ENCODE data around the gene ZBTB7C.
A peak's percentile ranks its signal among the peaks of the same experiment; 100 is the strongest.

The ZBTB7C gene

GRCh38 chr18:48326901-48327675 is 82.1 kb downstream of the ZBTB7C start:
- DNase-seq, result no peak

DNA sequence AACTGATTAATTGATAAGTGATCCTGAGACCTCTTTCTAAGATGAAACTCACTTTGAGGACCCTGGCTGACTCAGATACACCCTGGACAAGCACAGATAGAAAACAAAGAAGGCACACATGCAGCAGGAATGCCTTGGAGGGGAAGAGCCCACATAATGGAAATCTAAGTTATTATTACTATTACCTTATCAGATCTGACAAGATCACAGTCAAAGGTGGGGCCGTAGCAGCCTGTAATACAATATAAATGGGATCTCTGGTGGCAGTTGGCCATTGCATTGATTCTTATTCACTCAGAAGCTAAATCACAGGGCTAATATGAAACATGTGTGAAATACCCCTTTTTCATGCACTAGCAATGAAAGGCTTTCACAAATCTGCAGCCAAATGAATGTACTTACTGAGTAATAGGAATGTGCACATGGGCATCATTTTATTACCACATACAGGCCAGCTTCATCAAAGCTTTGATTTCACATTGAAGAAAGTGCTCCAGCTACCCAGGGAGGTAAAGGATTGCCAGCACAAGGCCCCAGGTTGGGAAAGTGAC is 84.0 kb downstream of the ZBTB7C start:
- no peak for DNase-seq

- no peak for DNase-seq
Measured at GRCh38 chr18:48324651-48325050, 84.5 kb downstream of the ZBTB7C start.

GRCh38 chr18:48323151-48323550 is 86.0 kb downstream of the ZBTB7C start:
- no peak for DNase-seq

DNA sequence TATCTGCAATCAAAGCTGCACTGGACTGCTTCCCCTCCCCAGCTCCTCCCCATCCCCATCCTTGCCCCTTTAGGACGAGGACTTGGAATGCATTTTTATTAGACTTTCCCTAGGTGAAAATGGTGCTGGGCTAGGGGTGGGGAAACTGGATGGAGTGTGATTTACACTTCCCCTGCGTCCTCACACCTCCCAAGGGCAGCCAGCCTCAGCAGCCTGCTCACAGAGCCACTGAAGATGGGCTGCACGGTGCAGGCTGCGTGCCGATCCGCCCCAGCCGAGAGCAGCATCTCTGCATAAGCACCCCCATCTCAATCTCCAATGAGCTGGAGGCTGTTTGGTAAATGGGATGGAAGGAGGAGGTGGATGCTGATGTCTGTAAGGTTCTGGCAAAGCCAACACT is 87.6 kb downstream of the ZBTB7C start:
- no peak for DNase-seq

- DNase-seq, result no peak
Measured at GRCh38 chr18:48321121-48321520, 88.1 kb downstream of the ZBTB7C start.

- DNase-seq, result no peak
Measured at GRCh38 chr18:48320639-48320945, 88.6 kb downstream of the ZBTB7C start.

DNA sequence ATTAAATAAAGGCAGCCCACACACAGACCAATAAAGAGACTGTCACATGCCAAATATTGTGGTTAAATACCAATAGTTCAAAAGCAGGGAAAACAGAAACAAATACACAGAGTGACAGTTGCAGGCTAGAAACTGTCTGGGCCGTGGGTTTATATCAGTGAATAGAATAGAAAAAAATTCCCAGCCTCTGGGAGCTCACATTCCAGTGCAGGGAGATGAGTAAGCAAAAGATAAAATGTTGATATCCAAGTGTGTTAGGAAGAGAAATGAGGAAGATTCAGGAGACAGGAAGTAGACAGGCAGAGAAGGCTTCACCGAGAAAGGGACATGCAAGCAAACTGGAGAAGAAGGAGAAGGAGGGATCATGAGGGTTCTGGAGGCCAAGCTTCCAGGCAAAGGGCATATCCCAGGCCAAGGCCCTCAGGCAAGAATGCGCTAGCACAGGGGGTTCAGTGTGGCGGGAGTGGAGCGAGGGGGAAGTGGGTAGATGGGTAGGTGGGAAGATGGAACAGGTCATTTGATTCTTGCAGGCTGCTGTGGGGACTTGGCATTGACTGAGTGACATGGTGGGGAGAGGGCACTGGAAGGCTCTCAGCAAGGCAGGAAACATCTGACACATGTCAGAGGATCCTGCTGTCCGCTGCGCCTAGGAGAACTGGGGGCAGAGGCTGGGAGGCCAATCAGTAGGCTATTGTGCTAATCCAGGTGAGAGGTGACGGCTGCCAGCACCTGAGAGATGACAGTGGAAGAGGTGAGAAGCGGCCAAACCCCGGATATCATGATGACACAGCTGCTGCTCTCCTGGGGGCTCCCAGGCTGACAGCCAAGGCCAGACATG is 89.2 kb downstream of the ZBTB7C start:
- DNase-seq, result no peak

- no peak for DNase-seq
Measured at GRCh38 chr18:48318436-48318835, 90.7 kb downstream of the ZBTB7C start.

GRCh38 chr18:48317781-48318381 is 91.3 kb downstream of the ZBTB7C start:
- no peak for DNase-seq

- no peak for DNase-seq
Measured at GRCh38 chr18:48316177-48316576, 93.0 kb downstream of the ZBTB7C start.

- DNase-seq, result no peak
Measured at GRCh38 chr18:48314690-48315089, 94.5 kb downstream of the ZBTB7C start.

DNA sequence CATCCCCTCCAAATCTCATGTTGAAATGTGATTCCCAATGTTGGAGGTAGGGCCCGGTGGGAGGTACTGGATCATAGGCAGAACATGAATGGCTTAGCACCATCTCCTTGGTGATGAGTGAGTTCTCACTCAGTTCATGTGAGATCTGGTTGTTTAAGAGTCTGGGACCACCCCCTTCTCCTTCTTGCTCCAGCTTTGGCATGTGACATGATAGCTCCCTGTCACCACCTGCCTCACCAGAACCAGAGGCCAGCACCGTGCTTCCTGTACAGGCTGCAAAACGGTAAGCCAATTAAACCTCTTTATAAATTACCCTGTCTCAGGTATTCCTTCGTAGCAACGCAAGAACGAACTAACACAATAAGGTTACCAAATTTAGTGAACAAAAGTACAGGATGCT is 95.4 kb downstream of the ZBTB7C start:
- no peak for DNase-seq

GRCh38 chr18:48312066-48312465 is 97.1 kb downstream of the ZBTB7C start:
- DNase-seq, result no peak

DNA sequence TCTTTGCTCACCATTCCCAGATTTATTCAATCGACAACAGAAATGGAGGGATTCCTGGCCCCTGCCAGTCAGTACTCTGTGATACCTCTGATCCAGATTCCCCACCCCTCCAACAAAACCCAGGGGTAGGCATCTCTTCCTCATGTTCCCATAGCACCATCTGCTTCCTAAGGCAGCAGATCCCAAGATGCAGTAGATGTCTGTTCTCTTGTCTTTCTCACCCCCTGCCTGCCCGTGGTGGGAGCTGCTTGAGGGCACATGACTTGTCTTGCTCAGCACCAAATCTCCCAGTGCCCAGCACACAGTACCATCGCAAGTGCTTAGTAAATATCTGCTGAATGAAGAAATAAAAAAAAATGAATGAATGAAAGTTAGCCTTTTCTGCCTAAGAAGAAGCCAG is 98.2 kb downstream of the ZBTB7C start:
- no peak for DNase-seq

- no peak for DNase-seq
Measured at GRCh38 chr18:48310353-48310752, 98.8 kb downstream of the ZBTB7C start.

DNA sequence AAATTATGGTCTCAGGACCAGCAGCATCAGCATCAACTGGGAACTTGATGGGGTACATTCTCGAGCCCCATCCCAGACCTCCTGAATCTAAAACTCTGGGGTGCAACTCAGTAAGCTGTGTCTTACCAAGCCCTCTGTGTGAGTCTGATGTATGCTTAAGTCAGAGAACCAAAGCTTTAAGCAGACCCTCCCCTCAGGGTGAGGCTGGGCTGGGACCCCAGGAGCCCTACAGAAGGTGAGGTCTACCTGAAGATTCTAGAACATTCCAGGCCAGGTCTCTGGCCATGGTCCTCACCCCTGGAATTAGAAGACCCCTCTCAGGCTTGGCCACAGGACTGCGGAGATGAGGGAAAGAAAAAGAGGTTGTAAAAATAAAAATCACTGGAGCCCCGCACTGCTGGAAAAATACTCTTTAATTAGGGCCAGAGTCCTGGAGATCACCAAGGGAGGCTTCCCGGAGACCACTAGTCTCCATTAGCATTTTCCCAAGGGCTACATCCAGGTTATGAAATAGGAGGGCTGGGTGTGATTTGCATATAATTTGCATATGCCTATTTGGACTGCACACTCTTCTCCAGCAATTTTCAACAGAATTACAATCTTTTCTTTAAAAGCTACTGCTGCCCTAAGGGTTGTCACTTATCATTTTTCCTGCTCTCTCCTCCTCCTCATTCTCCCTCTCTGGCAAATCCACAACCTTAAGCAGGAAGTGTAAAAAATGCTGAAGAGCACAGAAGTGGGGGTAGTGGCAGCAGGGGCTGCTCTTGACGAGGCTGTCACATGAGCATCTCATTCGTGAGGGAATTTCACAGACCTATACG is 100.2 kb downstream of the ZBTB7C start:
- DNase-seq, result no peak

- DNase-seq, result no peak
Measured at GRCh38 chr18:48308027-48308635, 101.1 kb downstream of the ZBTB7C start.

DNA sequence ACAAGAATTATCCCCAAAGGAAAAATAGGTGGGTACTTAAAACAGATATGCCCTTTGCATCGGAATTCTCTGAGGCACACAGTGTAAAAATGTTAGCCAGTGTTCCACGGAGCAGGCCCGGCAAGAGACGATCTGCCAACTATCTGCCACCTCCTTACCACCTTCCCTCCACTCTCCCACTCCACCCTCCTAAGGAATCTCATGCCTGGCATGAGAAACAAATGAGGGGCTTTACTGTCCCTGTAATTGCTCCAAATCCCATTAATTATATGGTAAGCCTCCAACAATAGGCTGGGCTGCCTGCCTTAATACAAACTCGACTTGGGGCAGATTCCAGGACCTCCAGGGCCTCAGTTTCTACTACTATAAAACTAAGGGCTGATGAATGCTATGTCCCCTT is 102.3 kb downstream of the ZBTB7C start:
- DNase-seq, result peak in 1 of 51 donors; percentile 12

DNA sequence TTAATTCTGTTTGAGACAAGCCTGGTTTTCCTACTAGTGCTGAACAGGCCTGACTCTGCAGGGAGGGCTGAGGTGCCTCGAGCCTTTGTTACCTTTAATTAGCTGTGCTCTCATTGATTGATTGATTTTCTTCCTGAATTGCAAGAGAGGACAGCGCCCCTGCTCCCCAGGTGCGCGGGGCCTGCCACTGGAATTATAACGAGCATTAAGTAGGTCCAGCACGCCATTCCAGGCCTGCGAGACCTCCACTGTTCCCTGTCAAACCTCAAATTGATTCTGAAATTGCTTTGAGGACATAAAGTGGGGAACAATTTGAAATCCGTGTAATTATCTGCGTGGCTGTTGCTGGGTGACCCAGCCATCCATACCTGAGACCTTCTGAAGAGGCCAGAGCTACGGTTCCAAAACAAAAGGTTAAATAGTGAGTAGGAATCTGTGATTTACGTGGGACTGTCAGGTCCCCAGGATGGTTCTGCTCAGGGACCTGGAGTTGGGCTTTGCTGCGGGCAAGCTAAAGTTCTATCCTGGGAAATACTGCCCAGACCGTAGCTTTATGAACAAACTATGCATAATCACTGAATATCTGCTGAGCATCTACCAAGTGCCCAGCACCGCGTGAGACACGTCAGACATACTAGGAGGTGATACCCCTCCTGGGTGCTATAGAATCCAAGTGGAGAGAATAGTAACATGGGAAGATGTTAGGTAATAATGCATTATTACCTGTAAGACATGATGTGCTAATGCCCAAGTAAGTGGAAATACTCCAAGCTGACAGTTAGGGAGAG is 104.1 kb downstream of the ZBTB7C start:
- no peak for DNase-seq
